ENCODE measurements around the gene HAO1.

GRCh38 chr20:7984192-7984591 lies 43.9 kb upstream of the HAO1 start:
- TF ChIP-seq CTCF (IDR thresholded peaks at IDR 0.05; ENCODE audit: low read length) (no peak), EZH2phosphoT487 (IDR thresholded peaks at IDR 0.05; ENCODE audit: low read length) (no peak)

Data from MM.1S (cell line).